ENCODE measurements around the gene FAM72B. TPM values are rescaled to one million over a fixed set of nuclear protein-coding genes. Genes with fewer than 3 reads are reported as not detected.
"Not testable (repeated sequence)": the region's sequence is repeated elsewhere in the genome, so short reads cannot be mapped to it uniquely, and the experiment has no call there.

FAM72B gene
- total RNA-seq, 1 donor from 2014 or later: 0.13 TPM

GRCh38 chr1:121200985-121201981 lies 17.1 kb upstream of the FAM72B start:
- DNase-seq (ENCODE audit: low spot score); intact Hi-C loops (cut with DNase I): not testable (repeated sequence)

GRCh38 chr1:121200232-121200631 lies 16.1 kb upstream of the FAM72B start:
- DNase-seq (ENCODE audit: low spot score); intact Hi-C loops (cut with DNase I): not testable (repeated sequence)

GRCh38 chr1:121199763-121200162 lies 15.6 kb upstream of the FAM72B start:
- intact Hi-C loops (cut with DNase I); DNase-seq (ENCODE audit: low spot score): not testable (repeated sequence)

GRCh38 chr1:121197095-121197882 lies 13.1 kb upstream of the FAM72B start:
- DNase-seq (ENCODE audit: low spot score); intact Hi-C loops (cut with DNase I): not testable (repeated sequence)

GRCh38 chr1:121192512-121192911 lies 8.4 kb upstream of the FAM72B start:
- intact Hi-C loops (cut with DNase I); DNase-seq (ENCODE audit: low spot score): not testable (repeated sequence)

GRCh38 chr1:121187914-121188313 lies 3.8 kb upstream of the FAM72B start:
- DNase-seq (ENCODE audit: low spot score); intact Hi-C loops (cut with DNase I): not testable (repeated sequence)

- intact Hi-C loops (cut with DNase I); DNase-seq (ENCODE audit: low spot score): not testable (repeated sequence)
Observed at GRCh38 chr1:121186191-121186590, 2.1 kb upstream of the FAM72B start.

GRCh38 chr1:121185140-121185708 lies 1.1 kb upstream of the FAM72B start:
- intact Hi-C loops (cut with DNase I); DNase-seq (ENCODE audit: low spot score): not testable (repeated sequence)

GRCh38 chr1:121183867-121184266 lies 273 bp downstream of the FAM72B start:
- DNase-seq (ENCODE audit: low spot score); intact Hi-C loops (cut with DNase I): not testable (repeated sequence)

- intact Hi-C loops (cut with DNase I); DNase-seq (ENCODE audit: low spot score): not testable (repeated sequence)
Observed at GRCh38 chr1:121178197-121178596, 5.9 kb downstream of the FAM72B start.

- intact Hi-C loops (cut with DNase I); DNase-seq (ENCODE audit: low spot score): not testable (repeated sequence)
Observed at GRCh38 chr1:121176649-121177048, 7.5 kb downstream of the FAM72B start.

GRCh38 chr1:121168152-121168668 lies 15.9 kb downstream of the FAM72B start:
- intact Hi-C loops (cut with DNase I); DNase-seq (ENCODE audit: low spot score): not testable (repeated sequence)

GRCh38 chr1:121167225-121167738 lies 16.9 kb downstream of the FAM72B start:
- intact Hi-C loops (cut with DNase I); DNase-seq (ENCODE audit: low spot score): not testable (repeated sequence)

- intact Hi-C loops (cut with DNase I); DNase-seq (ENCODE audit: low spot score): not testable (repeated sequence)
Observed at GRCh38 chr1:121165296-121165695, 18.8 kb downstream of the FAM72B start.

GRCh38 chr1:121163850-121164757 lies 20.0 kb downstream of the FAM72B start:
- DNase-seq (ENCODE audit: low spot score); intact Hi-C loops (cut with DNase I): not testable (repeated sequence)

GRCh38 chr1:121161199-121161901 lies 22.8 kb downstream of the FAM72B start:
- DNase-seq (ENCODE audit: low spot score); intact Hi-C loops (cut with DNase I): not testable (repeated sequence)

- DNase-seq (ENCODE audit: low spot score); intact Hi-C loops (cut with DNase I): not testable (repeated sequence)
Observed at GRCh38 chr1:121160118-121160517, 24.0 kb downstream of the FAM72B start.

Data from cardiac septum (tissue), 1 donor.